Measurements from ENCODE around the gene AFAP1L2.
A peak's percentile ranks its signal among the peaks of the same experiment; 100 is the strongest.

AFAP1L2 gene

GRCh38 chr10:114385557-114385956 lies 18.7 kb downstream of the AFAP1L2 start:
- no peak for DNase-seq

GRCh38 chr10:114384601-114385000 lies 19.7 kb downstream of the AFAP1L2 start:
- DNase-seq, result no peak

GRCh38 chr10:114384181-114384580 lies 20.1 kb downstream of the AFAP1L2 start:
- no peak for DNase-seq

DNA sequence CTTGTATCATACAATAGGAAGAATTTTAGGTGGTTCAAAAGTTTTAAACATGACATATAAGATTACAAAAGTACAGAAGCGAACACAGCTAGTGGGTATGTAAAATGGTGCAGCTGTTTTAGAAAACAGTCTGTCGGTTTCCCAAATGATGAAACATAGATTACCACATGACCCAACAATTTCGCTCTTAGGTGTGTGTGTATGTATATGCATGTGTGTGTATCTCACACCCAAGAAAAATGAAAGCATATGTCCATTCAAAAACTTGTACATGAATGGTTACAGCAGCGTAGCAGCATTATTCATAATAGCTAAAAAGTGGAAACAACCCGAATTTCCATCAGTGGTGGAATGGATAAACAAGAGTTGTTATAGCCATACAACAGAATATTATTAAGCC lies 23.5 kb downstream of the AFAP1L2 start:
- DNase-seq, result no peak

DNA sequence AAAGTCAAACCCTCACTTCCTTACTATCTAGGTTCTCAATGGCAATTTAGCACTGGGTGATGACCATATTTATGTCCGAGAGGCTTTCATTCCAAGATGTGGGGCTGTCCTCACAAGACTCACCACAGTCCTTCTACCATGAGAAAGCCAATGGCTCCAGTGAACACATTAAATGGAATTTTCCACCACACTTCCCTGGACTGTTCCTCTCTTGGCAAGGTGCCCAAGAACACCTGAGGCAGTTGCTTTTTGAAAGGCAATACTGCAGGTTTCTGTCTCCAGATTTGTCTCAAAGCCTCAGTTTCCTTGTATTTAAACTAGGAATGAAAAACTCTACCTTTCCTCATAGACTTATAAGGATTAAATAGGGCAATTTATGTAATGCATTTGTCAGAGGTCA lies 24.2 kb downstream of the AFAP1L2 start:
- no peak for DNase-seq

DNA sequence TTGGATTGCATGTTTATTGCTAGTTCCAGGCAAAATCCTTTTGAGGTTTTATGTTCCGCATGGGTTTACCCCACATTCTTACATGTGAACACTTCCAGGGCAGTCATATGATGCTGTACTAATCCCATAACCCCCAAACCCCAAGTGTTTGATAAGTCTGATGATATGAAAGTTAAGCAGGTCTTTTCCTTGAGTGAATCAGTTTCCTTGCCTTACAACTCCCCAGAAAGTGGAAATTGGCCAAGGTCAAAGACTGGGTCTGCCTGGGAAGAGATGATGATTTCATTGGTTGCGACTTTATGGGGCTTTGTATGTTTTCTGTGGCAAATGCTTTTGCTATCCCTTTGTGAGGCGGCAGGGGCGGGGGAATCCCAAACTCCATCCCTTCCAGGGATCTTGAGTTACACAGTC lies 24.7 kb downstream of the AFAP1L2 start:
- no peak for DNase-seq

DNA sequence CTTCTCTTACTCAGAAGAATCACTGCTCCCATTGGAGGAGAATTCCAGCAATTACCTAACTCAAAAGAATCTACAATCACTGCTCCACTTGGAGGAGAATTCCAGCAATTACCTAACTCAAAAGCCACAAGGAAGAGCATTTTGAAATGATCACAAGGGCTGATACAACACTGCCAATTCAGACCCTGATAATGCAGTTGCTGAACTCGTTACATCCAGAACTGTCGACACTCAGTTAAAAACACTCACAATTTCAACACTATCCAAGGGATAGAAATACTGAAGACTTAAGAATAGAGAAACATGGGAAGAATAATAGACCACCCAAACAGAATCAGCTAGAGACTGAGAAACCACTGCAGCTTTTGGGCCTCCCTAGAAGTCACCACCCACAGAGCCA lies 27.8 kb downstream of the AFAP1L2 start:
- no peak for DNase-seq

GRCh38 chr10:114375047-114375446 lies 29.3 kb downstream of the AFAP1L2 start:
- DNase-seq, result no peak

DNA sequence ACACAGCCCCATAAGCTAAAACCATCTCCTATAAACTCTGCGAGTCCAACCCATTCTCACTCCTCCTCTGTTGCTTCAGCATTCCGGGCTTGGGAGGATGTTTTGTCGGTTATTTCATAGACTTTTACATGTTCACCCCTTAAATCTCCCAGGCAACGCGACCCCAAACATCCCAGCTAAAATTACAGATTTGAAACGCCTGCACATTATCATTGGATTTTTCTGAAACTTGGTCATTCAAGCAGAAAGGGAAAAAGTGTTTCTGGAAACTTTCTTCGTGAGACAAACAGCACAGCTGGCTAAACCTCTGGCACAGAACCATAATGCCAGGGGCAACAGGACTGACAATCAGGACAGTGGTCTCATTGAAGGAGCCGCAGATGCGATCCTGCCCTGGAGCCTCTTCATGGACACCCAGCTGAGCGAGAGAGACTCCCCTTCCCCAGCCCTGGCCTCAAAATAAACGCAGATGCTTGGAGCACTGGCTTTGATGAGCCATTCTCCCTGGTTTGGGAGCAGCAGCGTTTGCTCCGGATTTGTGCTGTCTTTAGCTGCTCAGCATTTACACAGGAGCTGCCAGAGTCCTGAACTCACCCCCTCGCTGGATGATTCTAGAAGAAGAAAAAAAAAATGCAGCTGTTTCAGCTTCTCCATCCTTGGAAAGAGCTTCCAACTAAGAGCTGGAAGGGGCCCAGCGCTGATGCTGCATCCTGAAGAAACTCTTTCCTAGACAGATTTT lies 30.1 kb downstream of the AFAP1L2 start:
- no peak for DNase-seq

- no peak for DNase-seq
These were observed 30.7 kb downstream of the AFAP1L2 start for GRCh38 chr10:114373631-114374030.

GRCh38 chr10:114372995-114373394 lies 31.3 kb downstream of the AFAP1L2 start:
- DNase-seq, result no peak

- no peak for DNase-seq
These were observed 32.1 kb downstream of the AFAP1L2 start for GRCh38 chr10:114372179-114372578.

- DNase-seq, result no peak
These were observed 33.3 kb downstream of the AFAP1L2 start for GRCh38 chr10:114370966-114371365.

- no peak for DNase-seq
These were observed 34.1 kb downstream of the AFAP1L2 start for GRCh38 chr10:114370199-114370598.

DNA sequence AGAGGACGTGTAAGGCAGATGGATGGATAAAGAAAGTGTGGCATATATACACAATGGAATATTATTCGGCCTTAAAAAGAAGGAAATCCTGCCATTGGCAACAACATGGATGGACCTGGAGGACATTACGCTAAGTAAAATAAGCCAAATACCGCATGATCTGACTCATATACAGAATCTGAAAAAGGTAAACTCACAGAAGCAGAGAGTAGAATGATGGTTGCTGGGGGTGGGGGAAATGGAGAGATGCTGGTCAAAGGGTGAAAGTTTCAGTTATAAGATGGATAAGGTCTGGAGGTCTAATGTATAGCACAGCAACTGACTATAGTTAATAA lies 36.3 kb downstream of the AFAP1L2 start:
- no peak for DNase-seq

GRCh38 chr10:114367351-114368056 lies 36.8 kb downstream of the AFAP1L2 start:
- no peak for DNase-seq

DNA sequence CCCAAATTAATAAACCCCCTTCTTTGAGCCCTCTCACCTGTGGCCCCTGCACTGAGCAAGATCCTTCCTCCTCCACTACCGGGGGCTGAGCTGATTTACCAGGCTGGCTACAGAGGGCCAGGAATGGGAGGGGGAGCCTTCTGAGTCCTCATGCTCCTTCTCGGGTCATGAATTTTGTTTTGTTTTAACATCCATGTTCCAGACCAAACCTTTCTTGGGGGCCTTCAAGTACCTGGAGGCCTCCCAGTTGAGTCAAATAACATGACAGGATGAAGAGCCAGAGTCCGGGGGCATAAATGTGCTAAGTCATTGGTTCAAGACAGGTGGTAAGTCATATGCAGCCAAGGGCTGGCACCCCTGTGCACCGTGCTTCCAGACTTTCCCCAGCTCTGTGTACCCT lies 39.6 kb downstream of the AFAP1L2 start:
- no peak for DNase-seq

GRCh38 chr10:114363745-114364454 lies 40.4 kb downstream of the AFAP1L2 start:
- peak; percentile 3 for DNase-seq

DNA sequence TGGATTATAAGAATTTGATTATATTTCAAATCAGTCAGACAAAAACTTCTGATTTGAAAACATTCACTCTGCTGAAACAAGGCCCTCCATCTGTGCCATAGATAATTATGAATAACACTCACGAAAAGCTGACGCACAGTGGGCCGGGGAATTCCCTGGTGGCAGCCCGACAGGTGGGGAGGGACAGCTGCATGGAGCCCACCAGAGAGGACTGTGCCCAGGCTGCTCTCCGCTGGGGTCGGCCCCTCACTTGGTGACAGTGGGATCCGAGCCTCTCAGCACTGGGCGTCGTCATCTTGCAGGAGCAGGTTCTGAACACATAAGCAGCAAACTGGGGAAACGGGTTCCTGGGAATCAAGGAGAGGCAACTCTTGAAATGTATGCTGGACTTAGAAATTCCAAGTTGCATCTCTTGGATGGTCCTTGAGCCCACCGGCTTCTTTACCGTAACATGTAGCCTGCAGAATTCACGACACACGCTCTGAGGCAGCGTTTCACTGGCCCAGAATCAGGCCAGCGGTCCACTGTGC lies 41.4 kb downstream of the AFAP1L2 start:
- DNase-seq, result peak; percentile 3

GRCh38 chr10:114359953-114360345 lies 44.4 kb downstream of the AFAP1L2 start:
- DNase-seq, result no peak

GRCh38 chr10:114359041-114359952 lies 45.0 kb downstream of the AFAP1L2 start:
- no peak for DNase-seq

DNA sequence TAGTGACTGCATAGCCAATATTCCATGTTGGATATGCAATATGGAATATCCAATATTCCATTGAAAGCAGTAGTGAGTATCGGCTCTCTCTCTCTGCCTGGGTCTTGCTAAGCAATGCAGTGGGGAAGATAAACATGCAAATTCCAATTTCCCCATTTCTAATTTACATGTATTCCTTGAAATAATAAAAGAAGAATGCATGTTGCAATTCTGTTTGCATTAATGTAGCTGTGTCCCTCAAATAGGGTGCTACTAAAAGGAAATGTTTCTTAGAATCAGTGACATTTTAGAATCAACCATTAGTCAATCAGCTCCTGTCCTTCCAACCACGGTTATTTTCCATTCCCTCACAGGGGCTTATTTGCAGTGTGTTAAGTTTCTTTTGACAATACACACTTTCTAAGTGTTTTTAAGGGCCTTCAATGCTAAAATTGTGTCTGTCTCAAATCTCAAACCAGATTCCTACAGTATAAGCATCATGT lies 46.7 kb downstream of the AFAP1L2 start:
- DNase-seq, result no peak
